ENCODE measurements around the gene CDK5RAP2. TPM values are rescaled to one million over a fixed set of nuclear protein-coding genes. Genes with fewer than 3 reads are reported as not detected.

CDK5RAP2 gene
- total and polyA plus RNA-seq, 2 donors (not counting 1 experiment from before 2014, with no cell fraction given), result 17.7 to 48.6 TPM

DNA sequence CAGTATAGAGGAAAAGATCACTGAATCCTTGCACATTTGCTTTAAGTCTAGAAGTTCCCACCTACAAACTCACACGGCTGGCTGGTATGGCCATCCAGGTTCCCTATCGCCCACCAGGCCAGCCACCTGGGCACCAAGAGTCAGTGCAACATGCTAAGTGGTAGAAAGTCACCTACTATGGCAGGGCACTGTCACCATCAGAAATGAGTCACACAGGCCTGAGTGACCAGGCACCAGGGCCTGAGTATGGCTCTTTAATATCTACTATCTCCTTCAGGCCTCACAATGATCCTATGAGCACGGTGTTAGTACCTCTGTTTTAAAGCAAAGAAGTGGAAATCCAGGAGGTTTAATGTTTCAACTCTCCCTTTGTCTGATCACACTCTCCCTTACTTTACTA is 156.2 kb downstream of the CDK5RAP2 start:
- no peak for TF ChIP-seq EZH2 (IDR thresholded peaks at IDR 0.05; ENCODE audit: low read length, missing control alignments)
- no peaks in the 10 kb centered on the region for H4K20me1 ChIP-seq (ENCODE audit: control insufficient read depth, extremely low read depth, insufficient read depth, low read length)
- no peaks in the 10 kb centered on the region for H3K9me3 ChIP-seq (ENCODE audit: control insufficient read depth, insufficient read depth, low read depth, low read length)
- H3K4me2 ChIP-seq (ENCODE audit: extremely low read depth, insufficient read depth, low read length), result no peak overlapping the region
- H3K79me2 ChIP-seq (ENCODE audit: control insufficient read depth, insufficient read depth, low read length), result no peaks in the 10 kb centered on the region
- H3K27ac ChIP-seq (ENCODE audit: insufficient read depth, low read length), result no peak overlapping the region
- H2AFZ ChIP-seq (ENCODE audit: low read length), result no peak overlapping the region
- H3K4me3 ChIP-seq (replicated peaks in 1 of 4; ENCODE audit: control extremely low read depth in 1 of 4, insufficient read depth in 1 of 4, low read depth in 3 of 4, low read length in 4 of 4), result no peak overlapping the region
- no peaks in the 10 kb centered on the region for H3K4me1 ChIP-seq (ENCODE audit: control insufficient read depth, extremely low read depth, insufficient read depth, low read length)
- no peak for DNase-seq (ENCODE audit: low read depth in 2 of 2)
- no peaks in the 10 kb centered on the region for H3K36me3 ChIP-seq (ENCODE audit: control insufficient read depth, insufficient read depth, low read length)
- H3K9ac ChIP-seq (ENCODE audit: insufficient read depth, low read length), result no peak overlapping the region
- no peaks in the 10 kb centered on the region for H3K27me3 ChIP-seq (ENCODE audit: control insufficient read depth, insufficient read depth, low read length)

DNA sequence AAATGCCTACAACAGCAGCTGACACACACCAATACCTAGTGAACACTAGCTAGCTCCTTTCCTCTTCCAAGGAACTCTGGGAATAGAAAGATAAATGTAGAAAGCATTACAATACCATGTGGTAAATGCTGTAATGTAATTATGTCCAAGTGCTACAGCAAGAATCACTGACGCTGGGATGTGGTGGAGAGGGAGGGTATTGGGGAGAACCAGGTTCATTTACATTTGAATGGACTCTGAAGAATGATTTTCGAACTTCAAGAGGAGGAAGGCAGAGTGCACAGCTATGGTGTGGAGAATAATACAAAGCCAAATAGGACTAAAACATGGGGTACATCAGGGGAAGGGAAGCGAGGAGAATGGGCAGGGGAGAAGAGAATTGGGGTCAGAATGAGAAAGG is 158.0 kb downstream of the CDK5RAP2 start:
- no peak overlapping the region for H3K27ac ChIP-seq (ENCODE audit: insufficient read depth, low read length)
- DNase-seq (ENCODE audit: low read depth in 2 of 2), result no peak
- H2AFZ ChIP-seq (ENCODE audit: low read length), result no peak overlapping the region
- H3K9me3 ChIP-seq (ENCODE audit: control insufficient read depth, insufficient read depth, low read depth, low read length), result no peaks in the 10 kb centered on the region
- H3K4me1 ChIP-seq (ENCODE audit: control insufficient read depth, extremely low read depth, insufficient read depth, low read length), result no peaks in the 10 kb centered on the region
- TF ChIP-seq, protein P1, sequence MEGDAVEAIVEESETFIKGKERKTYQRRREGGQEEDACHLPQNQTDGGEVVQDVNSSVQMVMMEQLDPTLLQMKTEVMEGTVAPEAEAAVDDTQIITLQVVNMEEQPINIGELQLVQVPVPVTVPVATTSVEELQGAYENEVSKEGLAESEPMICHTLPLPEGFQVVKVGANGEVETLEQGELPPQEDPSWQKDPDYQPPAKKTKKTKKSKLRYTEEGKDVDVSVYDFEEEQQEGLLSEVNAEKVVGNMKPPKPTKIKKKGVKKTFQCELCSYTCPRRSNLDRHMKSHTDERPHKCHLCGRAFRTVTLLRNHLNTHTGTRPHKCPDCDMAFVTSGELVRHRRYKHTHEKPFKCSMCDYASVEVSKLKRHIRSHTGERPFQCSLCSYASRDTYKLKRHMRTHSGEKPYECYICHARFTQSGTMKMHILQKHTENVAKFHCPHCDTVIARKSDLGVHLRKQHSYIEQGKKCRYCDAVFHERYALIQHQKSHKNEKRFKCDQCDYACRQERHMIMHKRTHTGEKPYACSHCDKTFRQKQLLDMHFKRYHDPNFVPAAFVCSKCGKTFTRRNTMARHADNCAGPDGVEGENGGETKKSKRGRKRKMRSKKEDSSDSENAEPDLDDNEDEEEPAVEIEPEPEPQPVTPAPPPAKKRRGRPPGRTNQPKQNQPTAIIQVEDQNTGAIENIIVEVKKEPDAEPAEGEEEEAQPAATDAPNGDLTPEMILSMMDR (conservative IDR thresholded peaks at IDR 0.05 in 1 of 2, IDR thresholded peaks at IDR 0.05 in 1 of 2; ENCODE audit: low read depth in 1 of 2, low read length in 2 of 2), result no peak
- no peak for TF ChIP-seq EZH2 (IDR thresholded peaks at IDR 0.05; ENCODE audit: low read length, missing control alignments)
- no peak overlapping the region for H3K4me2 ChIP-seq (ENCODE audit: extremely low read depth, insufficient read depth, low read length)
- no peaks in the 10 kb centered on the region for H3K79me2 ChIP-seq (ENCODE audit: control insufficient read depth, insufficient read depth, low read length)
- no peaks in the 10 kb centered on the region for H3K27me3 ChIP-seq (ENCODE audit: control insufficient read depth, insufficient read depth, low read length)
- no peak overlapping the region for H3K4me3 ChIP-seq (replicated peaks in 1 of 4; ENCODE audit: control extremely low read depth in 1 of 4, insufficient read depth in 1 of 4, low read depth in 3 of 4, low read length in 4 of 4)
- no peak overlapping the region for H3K9ac ChIP-seq (ENCODE audit: insufficient read depth, low read length)
- no peaks in the 10 kb centered on the region for H4K20me1 ChIP-seq (ENCODE audit: control insufficient read depth, extremely low read depth, insufficient read depth, low read length)
- no peaks in the 10 kb centered on the region for H3K36me3 ChIP-seq (ENCODE audit: control insufficient read depth, insufficient read depth, low read length)

DNA sequence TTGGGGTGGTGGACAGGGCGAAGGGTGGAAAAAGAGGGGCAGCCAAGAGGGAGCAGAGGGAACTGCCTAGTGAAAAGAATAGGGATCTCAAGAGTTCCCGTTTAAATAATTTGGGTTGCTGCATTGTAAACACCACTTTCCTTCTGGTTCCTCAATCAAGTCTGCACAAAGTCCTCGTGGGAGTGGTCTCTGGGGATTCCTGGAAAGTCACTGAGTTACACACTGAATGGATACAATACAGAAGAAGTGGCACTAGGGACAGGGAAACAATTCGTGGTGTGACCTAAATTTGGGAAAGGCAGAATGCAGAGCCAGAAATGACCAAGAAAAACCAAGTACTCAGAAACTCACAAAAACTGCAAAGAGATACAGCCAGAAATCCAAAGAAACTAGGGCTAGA is 161.7 kb downstream of the CDK5RAP2 start:
- H3K4me1 ChIP-seq (ENCODE audit: control insufficient read depth, extremely low read depth, insufficient read depth, low read length), result no peaks in the 10 kb centered on the region
- no peaks in the 10 kb centered on the region for H3K27me3 ChIP-seq (ENCODE audit: control insufficient read depth, insufficient read depth, low read length)
- H3K27ac ChIP-seq (ENCODE audit: insufficient read depth, low read length), result no peak overlapping the region
- H3K9ac ChIP-seq (ENCODE audit: insufficient read depth, low read length), result no peak overlapping the region
- no peak overlapping the region for H2AFZ ChIP-seq (ENCODE audit: low read length)
- H3K4me2 ChIP-seq (ENCODE audit: extremely low read depth, insufficient read depth, low read length), result no peak overlapping the region
- no peak for DNase-seq (ENCODE audit: low read depth in 2 of 2)
- H3K36me3 ChIP-seq (ENCODE audit: control insufficient read depth, insufficient read depth, low read length), result no peaks in the 10 kb centered on the region
- no peak for TF ChIP-seq EZH2 (IDR thresholded peaks at IDR 0.05; ENCODE audit: low read length, missing control alignments)
- TF ChIP-seq, protein P1 (conservative IDR thresholded peaks at IDR 0.05 in 1 of 2, IDR thresholded peaks at IDR 0.05 in 1 of 2; ENCODE audit: low read depth in 1 of 2, low read length in 2 of 2), result no peak
- H4K20me1 ChIP-seq (ENCODE audit: control insufficient read depth, extremely low read depth, insufficient read depth, low read length), result no peaks in the 10 kb centered on the region
- H3K9me3 ChIP-seq (ENCODE audit: control insufficient read depth, insufficient read depth, low read depth, low read length), result no peaks in the 10 kb centered on the region
- no peak overlapping the region for H3K4me3 ChIP-seq (replicated peaks in 1 of 4; ENCODE audit: control extremely low read depth in 1 of 4, insufficient read depth in 1 of 4, low read depth in 3 of 4, low read length in 4 of 4)
- no peaks in the 10 kb centered on the region for H3K79me2 ChIP-seq (ENCODE audit: control insufficient read depth, insufficient read depth, low read length)

Measured in fibroblast of lung (primary cell).